Stimulated activated CD8-positive, alpha-beta memory T cell treated with anti-CD3 and anti-CD28 coated beads, Interleukin-12 subunit alpha, Interleukin-12 subunit beta, amount 100 ng/mL, for 4 hours (primary cell): ENCODE data around the gene EIF4EBP3.

ENCODE experiments used
- DNase-seq: peaks from one replicate; pipeline ENCODE4 v3.0.0-alpha.2; 2020; ENCODE audit warnings: low read depth

Gene EIF4EBP3

GRCh38 chr5:140557136-140557805 is 9.8 kb downstream of the EIF4EBP3 start, which contains the start of gene SRA1:
TSS of gene SRA1 (minus strand) at chr5:140557473. CDS start at chr5:140557452, 21 bp downstream.
- peak; percentile 76 for DNase-seq

GRCh38 chr5:140557965-140558364 is 10.5 kb downstream of the EIF4EBP3 start:
- no peak for DNase-seq

GRCh38 chr5:140558542-140558941 is 11.1 kb downstream of the EIF4EBP3 start:
- DNase-seq, result no peak

GRCh38 chr5:140560227-140560626 is 12.8 kb downstream of the EIF4EBP3 start:
- no peak for DNase-seq

- DNase-seq, result no peak
Observed at GRCh38 chr5:140561753-140562523, 14.5 kb downstream of the EIF4EBP3 start.

GRCh38 chr5:140563596-140563995 is 16.1 kb downstream of the EIF4EBP3 start:
- no peak for DNase-seq

GRCh38 chr5:140564196-140565023 is 16.9 kb downstream of the EIF4EBP3 start, which contains the start of the genes APBB3 and SLC35A4:
TSS of gene APBB3 (minus strand) at chr5:140564598. CDS start at chr5:140564245, 353 bp downstream.
TSS of gene SLC35A4 (plus strand) at chr5:140564828. CDS start at chr5:140567170, 2,342 bp downstream.
- peak; percentile 94 for DNase-seq

GRCh38 chr5:140565024-140565779 is 17.7 kb downstream of the EIF4EBP3 start:
- no peak for DNase-seq

GRCh38 chr5:140565780-140566095 is 18.3 kb downstream of the EIF4EBP3 start:
- no peak for DNase-seq

GRCh38 chr5:140566665-140567064 is 19.2 kb downstream of the EIF4EBP3 start:
- no peak for DNase-seq

- DNase-seq, result no peak
Observed at GRCh38 chr5:140567136-140567818, 19.8 kb downstream of the EIF4EBP3 start.

GRCh38 chr5:140567871-140568270 is 20.4 kb downstream of the EIF4EBP3 start:
- no peak for DNase-seq

GRCh38 chr5:140568443-140569063 is 21.1 kb downstream of the EIF4EBP3 start:
- DNase-seq, result no peak

- no peak for DNase-seq
Observed at GRCh38 chr5:140569197-140569596, 21.7 kb downstream of the EIF4EBP3 start.

- DNase-seq, result no peak
Observed at GRCh38 chr5:140570058-140570457, 22.6 kb downstream of the EIF4EBP3 start.

- no peak for DNase-seq
Observed at GRCh38 chr5:140570488-140570887, 23.0 kb downstream of the EIF4EBP3 start.

GRCh38 chr5:140571105-140571504 is 23.6 kb downstream of the EIF4EBP3 start:
- no peak for DNase-seq

GRCh38 chr5:140573683-140574082 is 26.2 kb downstream of the EIF4EBP3 start:
- DNase-seq, result no peak

GRCh38 chr5:140574165-140574564 is 26.7 kb downstream of the EIF4EBP3 start:
- no peak for DNase-seq

- no peak for DNase-seq
Observed at GRCh38 chr5:140575309-140575708, 27.8 kb downstream of the EIF4EBP3 start.

- no peak for DNase-seq
Observed at GRCh38 chr5:140576776-140577201, 29.3 kb downstream of the EIF4EBP3 start.
